Measurements from ENCODE around the gene CASP12. TPM values are rescaled to one million over a fixed set of nuclear protein-coding genes. Genes with fewer than 3 reads are reported as not detected.

CASP12 gene
- total and polyA plus RNA-seq, 12 donors, result 0.06 to 0.46 (median 0.33) TPM; not detected in 6

- no peak for TF ChIP-seq CTCF (IDR thresholded peaks at IDR 0.05)
- Histone ChIP-seq H3K4me1 (no peaks in the 10 kb centered on the region), H3K27me3 (no peaks in the 10 kb centered on the region), H3K9me3 (peaks cover 0 to 17% (median 0%) of the 10 kb centered on the region in 11 donors), H3K4me3 (no peak overlapping the region), H3K36me3 (no peaks in the 10 kb centered on the region), H3K27ac (no peak overlapping the region)
- 93 to 99% methylated on average over 6 of the region's 6 CpGs for WGBS, 2 donors
- DNase-seq, result no peak
- intact Hi-C loops (cut with DNase I), result no loop called here
- no peak for ATAC-seq
These were observed 27.6 kb upstream of the CASP12 start for GRCh38 chr11:104925850-104926249.

GRCh38 chr11:104918113-104918824 is 20.0 kb upstream of the CASP12 start:
- 26 to 32% methylated on average over 6 of the region's 6 CpGs for WGBS, 2 donors
- H3K9me3 ChIP-seq, result peaks cover 0 to 5% (median 0%) of the 10 kb centered on the region in 11 donors
- intact Hi-C loops (cut with DNase I), result no loop called here
- peaks cover 0 to 30% (median 6%) of the 10 kb centered on the region in 9 donors for H3K4me1 ChIP-seq
- DNase-seq (no peak), ATAC-seq (peak in 7 of 8 donors; percentile 35 to 85 (median 72))
- H3K36me3 ChIP-seq, result no peaks in the 10 kb centered on the region
- peak overlapping the region; percentile 2 to 57 (median 51) for H3K4me3 ChIP-seq
- H3K27me3 ChIP-seq, result no peaks in the 10 kb centered on the region
- no peak for TF ChIP-seq CTCF (IDR thresholded peaks at IDR 0.05)
- peak overlapping the region; percentile 13 to 85 (median 70) for H3K27ac ChIP-seq

GRCh38 chr11:104917271-104918112 is 19.2 kb upstream of the CASP12 start:
- Histone ChIP-seq H3K9me3 (peaks cover 0 to 5% (median 0%) of the 10 kb centered on the region in 11 donors), H3K4me3 (peak overlapping the region; percentile 2 to 57 (median 51)), H3K4me1 (peaks cover 0 to 30% (median 6%) of the 10 kb centered on the region in 9 donors), H3K27me3 (no peaks in the 10 kb centered on the region), H3K36me3 (no peaks in the 10 kb centered on the region), H3K27ac (peak overlapping the region in 9 of 10 donors; percentile 47 to 85 (median 73))
- peak in 7 of 8 donors; percentile 25 to 63 (median 35) for ATAC-seq
- no peak for TF ChIP-seq CTCF (IDR thresholded peaks at IDR 0.05)
- intact Hi-C loops (cut with DNase I), result no loop called here
- no peak for DNase-seq
- WGBS, 2 donors, result 31 to 56% methylated on average over 3 to 4 of the region's 4 CpGs

GRCh38 chr11:104916442-104916841 is 18.2 kb upstream of the CASP12 start:
- no peak for TF ChIP-seq CTCF (IDR thresholded peaks at IDR 0.05)
- ATAC-seq, result peak in 1 of 8 donors; percentile 33
- intact Hi-C loops (cut with DNase I), result no loop called here
- Histone ChIP-seq H3K9me3 (peaks cover 0 to 5% (median 0%) of the 10 kb centered on the region in 11 donors), H3K27me3 (no peaks in the 10 kb centered on the region), H3K36me3 (no peaks in the 10 kb centered on the region), H3K27ac (peak overlapping the region in 6 of 10 donors; percentile 31 to 85 (median 72)), H3K4me3 (peak overlapping the region in 6 of 10 donors; percentile 50 to 57 (median 53)), H3K4me1 (peaks cover 0 to 30% (median 6%) of the 10 kb centered on the region in 9 donors)
- DNase-seq, result no peak
